ENCODE data around the gene KCNG4. TPM values are rescaled to one million over a fixed set of nuclear protein-coding genes. Genes with fewer than 3 reads are reported as not detected.

The KCNG4 gene
- total and polyA plus RNA-seq, 10 of the 15 experiments (the other 5 are each of a cell fraction or from before 2014, with no cell fraction given) = not detected

DNA sequence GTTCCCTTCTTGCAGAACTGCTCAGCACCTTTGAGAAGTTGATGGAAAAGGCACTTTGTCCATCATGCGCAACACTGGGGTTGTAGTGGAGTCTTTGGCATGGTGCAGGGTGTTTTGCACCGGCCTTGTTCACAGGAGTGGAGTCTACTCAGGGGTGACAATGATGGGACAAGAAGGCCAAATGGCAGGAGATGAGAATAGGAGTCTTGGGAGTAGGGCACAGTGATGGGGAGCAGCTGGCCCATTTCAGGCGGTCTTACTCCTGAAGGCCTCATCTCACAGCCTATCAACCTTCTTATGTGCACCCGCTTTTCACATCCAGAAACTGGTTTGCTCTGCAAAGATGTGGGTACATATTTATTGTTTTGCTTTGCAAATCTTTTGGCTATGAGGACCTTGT, 13.4 kb upstream of the KCNG4 start:
- in situ Hi-C loops (cut with MboI) (no loop called here), intact Hi-C loops (cut with micrococcal nuclease; ENCODE audit: unreplicated experiment) (no loop called here)
- ChIA-PET CTCF (no interaction called here), POLR2A (no interaction called here), RAD21 (ENCODE audit: unreplicated experiment) (no interaction called here), SMC1A (ENCODE audit: uncharacterized antibody, unreplicated experiment) (no interaction called here)
- H4K20me1 ChIP-seq (ENCODE audit: control insufficient read depth, insufficient read depth) = no peaks in the 10 kb centered on the region
- H3K4me2 ChIP-seq (ENCODE audit: control insufficient read depth, insufficient read depth) = no peak overlapping the region
- no peak for TF ChIP-seq ASH2L (IDR thresholded peaks at IDR 0.05; ENCODE audit: borderline replicate concordance, low read depth)
- no peak for TF ChIP-seq SRF (IDR thresholded peaks at IDR 0.05; ENCODE audit: low read depth in 2 of 2, low read length in 2 of 2)
- no peak for TF ChIP-seq RAD21 (IDR thresholded peaks at IDR 0.05; ENCODE audit: insufficient read depth, low read depth, low read length)
- no peak for TF ChIP-seq EGR1 (IDR thresholded peaks at IDR 0.05; ENCODE audit: borderline replicate concordance in 1 of 2, low read depth in 2 of 2, low read length in 2 of 2)
- no peak for TF ChIP-seq E2F4 (IDR thresholded peaks at IDR 0.05; ENCODE audit: low read depth, low read length)
- no peak for TF ChIP-seq MYB (IDR thresholded peaks at IDR 0.05; ENCODE audit: borderline replicate concordance, low read depth, low read length)
- no peak for TF ChIP-seq MTA3 (IDR thresholded peaks at IDR 0.05; ENCODE audit: borderline replicate concordance, low read length)
- TF ChIP-seq EZH2 (IDR thresholded peaks at IDR 0.05; ENCODE audit: borderline replicate concordance, control insufficient read depth, low read depth, low read length) = no peak
- no peak for TF ChIP-seq PML (IDR thresholded peaks at IDR 0.05; ENCODE audit: low read length)
- TF ChIP-seq BCL11A (IDR thresholded peaks at IDR 0.05; ENCODE audit: low read depth, low read length) = no peak
- no peak for TF ChIP-seq CEBPB (IDR thresholded peaks at IDR 0.05; ENCODE audit: borderline replicate concordance in 1 of 2, low read depth in 2 of 2, low read length in 2 of 2)
- TF ChIP-seq TAF1 (IDR thresholded peaks at IDR 0.05; ENCODE audit: borderline replicate concordance, low read depth, low read length) = no peak
- no peak for TF ChIP-seq BMI1 (IDR thresholded peaks at IDR 0.05; ENCODE audit: borderline replicate concordance)
- no peak for TF ChIP-seq ZBTB11 (CRISPR knock-in tag; IDR thresholded peaks at IDR 0.05)
- no peak for TF ChIP-seq GABPA (IDR thresholded peaks at IDR 0.05; ENCODE audit: low read depth)
- no peak overlapping the region for H3K27ac ChIP-seq (ENCODE audit: control insufficient read depth, insufficient read depth)
- H3K36me3 ChIP-seq (ENCODE audit: control insufficient read depth in 2 of 2, insufficient read depth in 2 of 2, low read length in 1 of 2) = no peaks in the 10 kb centered on the region
- no peak for ATAC-seq
- H3K9ac ChIP-seq (ENCODE audit: control insufficient read depth, insufficient read depth, low read length) = no peak overlapping the region
- 46% methylated on average over 4 of the region's 4 CpGs for WGBS (ENCODE audit: insufficient coverage, insufficient replicate concordance, low lambda C conversion rate, missing lambda C conversion rate)
- no peak for DNase-seq (ENCODE audit: low read depth, low spot score)
- no peaks in the 10 kb centered on the region for H3K9me3 ChIP-seq (replicated peaks; ENCODE audit: control insufficient read depth, insufficient read depth, low read length)
- no peak overlapping the region for H2AFZ ChIP-seq (ENCODE audit: control insufficient read depth, low read depth, low read length)
- BruUV-seq (replicated peaks) = no TSS peak
- H3K4me3 ChIP-seq = no peak overlapping the region
- no peak for FAIRE-seq
- H3K79me2 ChIP-seq (ENCODE audit: control insufficient read depth, insufficient read depth, low read length) = no peaks in the 10 kb centered on the region
- peaks cover 0 to 5% of the 10 kb centered on the region in 2 experiments; a peak in 2 of 4 replicates for H3K27me3 ChIP-seq (replicated peaks in 1 of 2; ENCODE audit: control insufficient read depth in 2 of 2, insufficient read depth in 2 of 2, low read length in 1 of 2)
- no peaks in the 10 kb centered on the region for H3K4me1 ChIP-seq (ENCODE audit: control insufficient read depth, insufficient read depth, low read length)

All from GM12878 (cell line).